Subcutaneous abdominal adipose tissue (tissue), 5 donors: ENCODE measurements around the gene IFITM10.
A peak's percentile ranks its signal among the peaks of the same experiment; 100 is the strongest.

Source experiments
- H3K27ac ChIP-seq: one replicate; pipeline ENCODE4 v1.7.0; 2013; ENCODE audit warnings: low read depth, mild to moderate bottlenecking, inconsistent platforms, low read length, moderate library complexity
- H3K27me3 ChIP-seq, 5 donors: one replicate each; pipeline ENCODE4 v1.7.0; 2013; ENCODE audit warnings: low read length in 5 of 5, inconsistent platforms in 1 of 5; ENCODE audit not compliant: control insufficient read depth in 5 of 5, insufficient read depth in 4 of 5
- H3K36me3 ChIP-seq, 5 donors: one replicate each; pipeline ENCODE4 v1.7.0; 2013; ENCODE audit warnings: low read length in 5 of 5; ENCODE audit not compliant: control insufficient read depth in 5 of 5, insufficient read depth in 5 of 5
- H3K4me1 ChIP-seq, 5 donors: one replicate each; pipeline ENCODE4 v1.7.0; 2013; ENCODE audit warnings: low read length in 5 of 5, mild to moderate bottlenecking in 3 of 5, moderate library complexity in 1 of 5; ENCODE audit not compliant: control insufficient read depth in 5 of 5, insufficient read depth in 5 of 5
- H3K4me3 ChIP-seq, 5 donors: one replicate each; pipeline ENCODE4 v1.7.0; 2013; ENCODE audit warnings: low read length in 5 of 5, low read depth in 1 of 5
- H3K9ac ChIP-seq, 5 donors: one replicate each; pipeline ENCODE4 v1.7.0; 2013; ENCODE audit warnings: low read length in 5 of 5, mild to moderate bottlenecking in 4 of 5, moderate library complexity in 3 of 5
- H3K9me3 ChIP-seq, 5 donors: one replicate each; pipeline ENCODE4 v1.7.0; 2013; ENCODE audit warnings: low read length in 5 of 5; ENCODE audit not compliant: control insufficient read depth in 5 of 5
- donor health status: healthy.
- donor health status: healthy.
- donor health status: healthy.
- donor health status: healthy.
- donor health status: healthy.

The IFITM10 gene

GRCh38 chr11:1750481-1750839 is at the start of gene IFITM10:
Gene IFITM10 (minus strand): TSS chr11:1750595. CDS start chr11:1750442, 153 bp downstream.
- Histone ChIP-seq H3K27me3 (peaks cover 4 to 10% (median 6%) of the 10 kb centered on the region in 5 donors), H3K9me3 (peaks cover 0 to 3% (median 0%) of the 10 kb centered on the region in 5 donors), H3K4me1 (peaks cover 5 to 82% (median 59%) of the 10 kb centered on the region in 5 donors), H3K9ac (peak within 1 kb of the TSS in 2 of 5 donors; percentile 23 to 56), H3K36me3 (peaks cover 0 to 40% (median 35%) of the 10 kb centered on the region in 5 donors), H3K4me3 (peak within 1 kb of the TSS in 2 of 5 donors; percentile 11 to 51), H3K27ac (no peak within 1 kb of the TSS)

DNA sequence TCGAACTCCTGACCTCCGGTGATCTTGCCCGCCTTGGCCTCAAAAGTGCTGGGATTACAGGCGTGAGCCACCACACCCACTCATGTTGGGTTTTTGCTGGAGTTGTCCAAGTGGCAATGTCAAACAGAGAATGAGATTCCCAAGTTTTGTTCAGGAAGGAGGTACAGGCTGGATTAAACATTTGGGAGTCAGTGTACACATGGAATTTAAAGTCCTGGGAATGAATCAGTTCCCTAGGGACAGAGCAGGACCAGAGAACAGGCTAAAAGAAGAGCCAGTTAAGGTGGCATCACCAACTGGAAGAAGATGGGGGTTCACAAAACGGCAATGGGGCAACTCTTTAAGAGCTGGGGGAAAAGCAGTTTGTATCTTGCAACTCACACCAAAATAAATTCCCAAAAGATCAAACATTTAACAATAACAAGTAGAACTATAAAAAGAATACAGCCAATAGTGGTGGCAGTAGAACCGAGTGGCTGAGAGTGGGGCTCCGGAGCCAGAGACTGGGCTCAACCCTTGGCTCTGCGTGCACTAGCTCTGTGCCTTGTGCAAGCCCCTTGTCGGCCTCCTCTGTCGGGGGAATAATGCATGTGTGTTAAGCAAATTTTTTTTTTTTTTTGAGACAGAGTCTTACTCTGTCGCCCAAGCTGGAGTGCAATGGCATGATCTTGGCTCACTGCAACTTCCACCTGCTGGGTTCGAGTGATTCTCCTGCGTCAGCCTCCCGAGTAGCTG is 47.2 kb upstream of the IFITM10 start:
- H3K9me3 ChIP-seq: no peaks in the 10 kb centered on the region

DNA sequence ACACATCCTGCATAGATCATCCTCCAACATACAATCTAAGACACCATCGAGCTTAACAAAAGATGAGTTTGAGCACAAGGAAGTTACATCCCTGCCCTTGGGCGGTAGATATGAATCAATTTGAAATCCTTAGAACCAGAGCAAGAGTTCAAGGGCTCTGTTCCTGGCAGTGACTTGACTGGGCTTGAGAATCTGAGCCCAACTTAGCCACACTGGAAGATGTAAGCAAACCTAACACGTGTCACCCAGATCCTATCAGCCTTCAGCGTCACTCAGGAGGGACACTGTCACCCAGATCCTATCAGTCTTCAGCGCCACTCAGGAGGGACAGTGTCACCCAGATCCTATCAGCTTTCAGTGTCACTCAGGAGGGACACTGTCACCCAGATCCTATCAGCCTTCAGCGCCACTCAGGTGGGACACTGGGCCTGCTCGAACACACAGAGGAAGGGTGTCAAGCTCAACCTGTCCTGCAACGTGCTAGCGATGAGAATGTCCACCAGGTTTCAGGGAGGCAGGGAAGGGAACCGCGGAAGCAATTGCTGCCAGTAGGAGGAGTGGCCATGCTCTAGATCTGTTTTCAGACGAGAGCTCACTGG is 46.1 kb upstream of the IFITM10 start:
- H3K9ac ChIP-seq: no peak overlapping the region

More for the DNA sequence above, 47.2 kb upstream of the IFITM10 start:
- Histone ChIP-seq H3K36me3 (no peaks in the 10 kb centered on the region), H3K4me1 (no peaks in the 10 kb centered on the region), H3K27me3 (peaks cover 0 to 15% (median 9%) of the 10 kb centered on the region in 5 donors), H3K4me3 (no peak overlapping the region), H3K9ac (no peak overlapping the region), H3K27ac (no peak overlapping the region)

GRCh38 chr11:1793081-1793480 is 42.7 kb upstream of the IFITM10 start:
- Histone ChIP-seq H3K4me1 (no peaks in the 10 kb centered on the region), H3K27ac (no peak overlapping the region), H3K4me3 (no peak overlapping the region), H3K27me3 (peaks cover 0 to 12% (median 9%) of the 10 kb centered on the region in 5 donors), H3K36me3 (no peaks in the 10 kb centered on the region), H3K9me3 (no peaks in the 10 kb centered on the region), H3K9ac (no peak overlapping the region)

More for the DNA sequence above, 46.1 kb upstream of the IFITM10 start:
- no peak overlapping the region for H3K4me3 ChIP-seq
- H3K36me3 ChIP-seq: no peaks in the 10 kb centered on the region
- H3K27me3 ChIP-seq: peaks cover 0 to 15% (median 9%) of the 10 kb centered on the region in 5 donors
- H3K9me3 ChIP-seq: no peaks in the 10 kb centered on the region
- no peaks in the 10 kb centered on the region for H3K4me1 ChIP-seq
- H3K27ac ChIP-seq: no peak overlapping the region

- no peaks in the 10 kb centered on the region for H3K9me3 ChIP-seq
- no peak overlapping the region for H3K9ac ChIP-seq
- H3K4me3 ChIP-seq: no peak overlapping the region
- H3K4me1 ChIP-seq: no peaks in the 10 kb centered on the region
- H3K27ac ChIP-seq: no peak overlapping the region
- no peaks in the 10 kb centered on the region for H3K36me3 ChIP-seq
- peaks cover 0 to 9% (median 8%) of the 10 kb centered on the region in 5 donors for H3K27me3 ChIP-seq
These were observed 42.1 kb upstream of the IFITM10 start for GRCh38 chr11:1792461-1792860.

GRCh38 chr11:1791912-1792311 is 41.5 kb upstream of the IFITM10 start:
- Histone ChIP-seq H3K36me3 (no peaks in the 10 kb centered on the region), H3K9ac (no peak overlapping the region), H3K4me3 (no peak overlapping the region), H3K4me1 (no peaks in the 10 kb centered on the region), H3K27me3 (peaks cover 0 to 9% (median 7%) of the 10 kb centered on the region in 5 donors), H3K9me3 (no peaks in the 10 kb centered on the region), H3K27ac (no peak overlapping the region)

DNA sequence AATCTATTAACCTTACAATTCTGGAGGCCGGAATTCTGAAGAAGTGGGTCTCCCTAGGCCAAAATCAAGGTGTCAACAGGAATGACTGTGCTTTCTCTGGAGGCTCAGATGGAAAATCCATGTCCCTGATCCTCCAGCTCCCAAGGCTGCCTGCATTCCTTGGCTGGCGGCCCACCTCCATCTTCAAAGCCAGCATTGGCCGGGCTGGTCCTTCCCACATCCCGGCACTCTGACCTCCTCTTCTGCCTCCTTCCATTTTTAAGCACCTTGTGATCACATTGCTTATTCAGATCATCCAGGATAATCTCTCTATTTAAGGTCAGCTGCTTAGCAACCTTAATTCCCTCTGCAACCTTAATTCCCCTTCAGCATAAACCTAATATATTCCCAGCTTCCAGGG is 36.1 kb upstream of the IFITM10 start:
- Histone ChIP-seq H3K9me3 (no peaks in the 10 kb centered on the region), H3K4me1 (peaks cover 0 to 23% (median 7%) of the 10 kb centered on the region in 5 donors), H3K4me3 (no peak overlapping the region), H3K36me3 (no peaks in the 10 kb centered on the region), H3K27ac (no peak overlapping the region), H3K27me3 (peaks cover 0 to 3% (median 0%) of the 10 kb centered on the region in 5 donors), H3K9ac (no peak overlapping the region)

DNA sequence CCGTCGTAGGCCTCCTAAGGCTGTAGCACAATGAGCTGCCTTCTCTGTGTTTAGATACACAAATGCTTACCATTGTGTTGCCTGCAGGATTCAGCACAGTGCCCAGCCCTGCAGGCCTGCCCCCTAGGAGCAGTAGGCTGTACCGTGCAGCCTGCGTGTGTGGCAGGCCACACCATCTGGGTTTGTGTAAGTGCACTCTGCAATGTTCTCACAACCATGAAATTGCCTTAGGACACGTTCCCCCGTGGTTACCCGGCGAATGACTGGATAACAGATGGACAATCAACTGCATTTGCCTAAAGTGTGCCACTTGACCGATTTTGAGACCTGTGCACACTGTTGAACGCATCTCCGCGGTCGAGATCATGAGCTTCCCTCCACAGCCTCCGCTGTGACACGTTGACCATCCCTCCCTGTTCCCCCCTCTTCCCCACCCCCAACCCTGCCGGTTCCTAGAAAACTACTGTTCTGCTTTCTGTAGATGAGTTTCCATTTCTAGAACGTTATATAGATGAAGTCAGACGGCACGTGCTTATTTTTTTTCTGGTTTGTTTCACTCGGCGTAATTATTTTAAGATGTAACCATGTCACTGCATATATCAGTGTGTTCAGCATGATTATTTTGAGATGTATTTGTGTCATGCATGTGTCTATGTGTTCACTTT is 35.5 kb upstream of the IFITM10 start:
- Histone ChIP-seq H3K9me3 (no peaks in the 10 kb centered on the region), H3K4me3 (no peak overlapping the region), H3K27ac (no peak overlapping the region), H3K36me3 (no peaks in the 10 kb centered on the region), H3K27me3 (peaks cover 0 to 4% (median 0%) of the 10 kb centered on the region in 5 donors), H3K4me1 (peaks cover 0 to 29% (median 12%) of the 10 kb centered on the region in 5 donors), H3K9ac (no peak overlapping the region)

DNA sequence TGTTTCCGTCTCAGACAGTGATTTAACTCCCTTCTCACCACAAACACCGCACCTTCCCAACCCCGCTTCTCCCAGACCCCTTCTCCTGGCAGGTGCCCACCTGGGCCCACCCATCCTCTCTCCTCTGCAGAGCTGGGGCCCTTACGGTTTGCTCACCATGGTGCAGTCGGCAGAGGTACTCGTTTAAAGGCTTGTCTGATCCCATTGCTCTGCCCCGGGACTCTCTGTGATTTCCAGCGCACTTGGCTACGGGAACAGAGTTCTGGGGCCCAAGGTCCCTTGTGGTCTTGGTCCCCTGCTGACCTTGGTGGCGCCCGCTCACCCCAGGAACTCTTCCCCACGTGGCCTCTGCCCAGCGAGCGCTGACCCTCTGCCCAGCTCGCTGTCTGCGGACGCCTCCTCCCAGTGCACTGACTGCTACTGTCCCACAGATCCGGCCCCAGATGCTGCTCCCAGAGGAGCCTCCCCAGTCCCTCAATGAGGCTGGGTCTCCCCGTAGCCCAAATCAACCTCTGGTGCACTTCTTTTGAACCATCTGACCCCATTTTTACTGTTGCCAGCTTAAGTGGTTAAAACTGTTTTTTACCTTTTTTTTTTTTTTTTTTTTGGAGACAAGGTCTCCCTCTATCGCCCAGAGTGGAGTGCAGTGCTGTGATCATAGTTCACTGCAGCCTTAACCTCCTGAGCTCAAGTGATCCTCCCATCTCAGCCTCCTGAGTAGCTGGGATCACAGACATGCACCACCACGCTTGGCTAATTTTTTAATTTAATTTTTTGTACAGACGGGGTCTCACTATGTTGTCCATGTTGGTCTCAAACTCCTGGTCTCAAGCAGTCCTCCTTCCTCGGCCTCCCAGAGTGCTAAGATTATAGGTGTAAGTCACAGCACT is 34.6 kb upstream of the IFITM10 start:
- Histone ChIP-seq H3K4me1 (peaks cover 0 to 37% (median 16%) of the 10 kb centered on the region in 5 donors), H3K36me3 (no peaks in the 10 kb centered on the region), H3K4me3 (no peak overlapping the region), H3K9ac (no peak overlapping the region), H3K9me3 (no peaks in the 10 kb centered on the region), H3K27ac (no peak overlapping the region), H3K27me3 (peaks cover 0 to 4% (median 0%) of the 10 kb centered on the region in 5 donors)
